Testis (tissue), 2 donors: ENCODE data around the gene ARMC2.

Source experiments
- CTCF ChIP-seq, 3 experiments: fragments of 450-650 bp in 2 of 3; fragments of 200-600 bp in 1 of 3; sonication (generic) in 1 of 3; IDR thresholded peaks; one replicate each; pipeline ENCODE4 v1.5.1; 2016 to 2019; ENCODE audit warnings: antibody characterized with exemption in 3 of 3, mild to moderate bottlenecking in 2 of 3, moderate library complexity in 1 of 3
- POLR2A ChIP-seq: fragments of 450-650 bp; IDR thresholded peaks from one replicate; pipeline ENCODE4 v1.6.1; 2017; ENCODE audit warnings: antibody characterized with exemption, mild to moderate bottlenecking, moderate library complexity

DNA sequence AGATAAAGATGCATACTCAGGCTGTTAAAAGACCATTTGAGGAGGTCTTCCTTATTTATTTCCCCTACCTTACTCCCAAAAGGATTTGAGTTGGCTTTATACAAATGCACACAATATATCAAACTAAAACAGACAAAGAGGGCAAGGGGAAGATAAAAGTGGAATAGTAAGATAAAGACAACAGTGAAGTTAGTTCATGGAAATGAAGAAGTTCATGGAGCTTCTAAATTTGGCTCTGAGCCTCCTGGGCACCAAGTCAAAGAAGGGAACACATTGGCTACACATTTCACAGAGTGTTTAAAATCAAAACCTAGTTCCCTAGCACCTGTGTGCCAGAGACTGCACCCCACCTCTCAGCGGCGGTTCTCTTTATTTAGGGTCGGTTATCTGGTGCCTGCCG is 25.8 kb upstream of the ARMC2 start:
- no peak for TF ChIP-seq CTCF (IDR thresholded peaks at IDR 0.05)
- TF ChIP-seq POLR2A: no peak
